AG08396 (cell line): ENCODE results near the gene ARHGAP15.

Experiments used
- DNase-seq: peaks from one replicate; pipeline ENCODE4 v3.0.0; 2012; ENCODE audit warnings: low spot score, mixed read lengths

ARHGAP15 gene

DNA sequence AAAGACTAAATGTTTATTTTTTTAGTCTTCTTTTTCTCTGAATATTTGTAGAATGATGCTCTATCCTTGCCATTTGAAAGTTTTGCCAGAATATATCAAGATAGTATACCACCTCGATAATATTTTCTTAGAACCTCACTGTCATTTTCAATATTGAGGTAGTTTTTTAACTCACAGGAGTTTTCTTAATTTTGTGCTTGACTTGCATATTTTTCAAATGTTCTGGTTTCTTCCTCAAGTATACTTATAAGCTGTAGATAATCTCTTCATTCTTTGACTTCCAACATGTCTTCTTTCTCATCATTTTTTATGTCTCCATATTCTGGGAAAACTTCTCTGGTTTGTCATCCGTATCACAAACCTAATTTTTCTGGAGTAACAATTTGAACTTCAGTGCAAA lies 559.6 kb downstream of the ARHGAP15 start:
- DNase-seq: no peak

DNA sequence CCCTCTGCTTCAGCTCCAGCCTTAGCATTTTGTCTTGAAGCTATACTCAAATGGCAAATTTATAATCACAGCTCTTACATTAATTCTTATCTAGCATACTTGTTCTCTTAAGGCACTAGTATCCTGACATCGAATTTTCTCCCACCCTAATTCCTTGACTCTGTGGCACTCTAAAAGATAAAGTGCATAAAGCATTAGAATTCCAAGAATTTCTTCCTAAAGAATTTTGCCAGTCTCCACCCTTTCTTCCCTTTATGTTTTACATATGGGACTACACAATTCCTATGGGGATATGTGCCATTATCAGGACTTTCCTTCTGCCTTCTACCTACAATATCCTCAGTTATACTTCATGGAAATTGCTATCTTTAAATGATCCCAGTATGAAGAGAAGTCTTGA lies 560.3 kb downstream of the ARHGAP15 start:
- no peak for DNase-seq

DNA sequence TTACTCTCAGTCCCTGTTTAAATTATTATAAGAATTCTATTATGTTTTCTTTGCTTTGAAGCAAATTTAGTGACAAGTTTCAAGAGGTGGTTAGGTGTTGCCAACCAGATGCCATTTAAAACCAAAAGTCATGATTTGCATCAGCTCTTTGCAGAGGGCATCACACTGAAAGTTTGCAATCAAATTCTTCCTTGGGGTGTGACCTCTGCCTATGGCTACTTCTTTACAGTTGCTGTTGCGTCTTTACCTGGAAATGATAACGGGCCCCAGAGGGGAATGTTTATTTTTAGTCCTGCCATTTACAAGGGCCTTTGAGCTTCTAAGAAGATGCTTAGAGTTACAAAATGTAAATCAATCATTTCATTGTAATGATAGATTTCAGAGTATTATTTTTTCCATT lies 561.0 kb downstream of the ARHGAP15 start:
- DNase-seq: no peak

DNA sequence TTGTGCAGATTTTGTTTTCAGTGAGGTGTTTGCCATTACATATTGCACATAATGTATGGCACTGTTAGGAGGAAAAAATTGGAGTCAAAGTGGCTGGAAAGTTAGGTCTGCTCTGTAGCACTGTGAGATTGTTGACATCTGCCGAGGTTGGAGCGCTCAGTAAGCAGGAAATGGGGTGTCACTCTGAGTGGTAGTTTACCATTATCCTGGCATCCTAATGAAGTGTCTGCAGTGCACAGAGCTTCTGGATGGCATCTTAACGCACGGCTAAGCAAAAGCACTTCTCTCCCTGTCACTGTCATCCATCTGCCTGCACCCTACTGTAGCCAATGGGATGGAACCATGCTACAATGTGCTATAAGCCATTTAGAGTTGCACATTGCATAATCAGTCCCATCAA lies 561.9 kb downstream of the ARHGAP15 start:
- no peak for DNase-seq

DNA sequence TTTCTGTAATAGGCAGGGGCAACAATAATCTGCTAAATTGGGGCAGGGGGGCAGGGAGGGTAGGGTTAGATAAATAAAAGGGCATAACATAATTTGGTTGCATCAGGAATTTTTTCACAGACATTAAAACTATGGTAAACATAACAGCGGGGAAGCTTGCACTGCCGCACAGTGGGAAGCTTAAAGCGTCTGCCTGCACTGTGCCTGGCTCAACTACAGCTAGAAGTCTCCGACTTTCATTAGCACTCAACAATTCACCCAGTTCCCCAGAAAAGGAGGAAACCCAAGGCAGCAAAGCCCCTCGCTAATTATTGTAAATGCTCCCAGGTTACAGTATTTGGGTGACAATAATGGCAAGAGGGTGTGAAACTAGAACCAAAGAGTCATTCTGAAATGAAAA lies 562.9 kb downstream of the ARHGAP15 start:
- no peak for DNase-seq

DNA sequence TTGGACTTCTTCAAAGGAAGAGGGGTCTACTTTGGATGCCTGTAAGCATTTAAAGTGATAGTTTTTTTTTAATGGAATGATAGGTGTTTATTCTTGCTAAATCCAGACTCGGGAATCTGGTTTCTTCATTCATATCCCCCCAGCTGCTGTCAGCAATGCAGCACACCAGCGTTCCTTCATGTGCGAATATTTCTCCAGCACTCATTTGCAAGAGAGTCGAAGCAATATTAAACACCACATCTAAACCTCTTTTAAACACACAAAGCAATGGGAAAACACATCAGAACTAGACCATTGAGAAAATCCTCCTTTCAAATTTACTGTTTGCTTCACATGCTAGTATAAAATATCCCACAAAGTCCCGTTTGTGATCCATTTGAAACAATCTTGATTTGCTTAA lies 563.7 kb downstream of the ARHGAP15 start:
- no peak for DNase-seq

DNA sequence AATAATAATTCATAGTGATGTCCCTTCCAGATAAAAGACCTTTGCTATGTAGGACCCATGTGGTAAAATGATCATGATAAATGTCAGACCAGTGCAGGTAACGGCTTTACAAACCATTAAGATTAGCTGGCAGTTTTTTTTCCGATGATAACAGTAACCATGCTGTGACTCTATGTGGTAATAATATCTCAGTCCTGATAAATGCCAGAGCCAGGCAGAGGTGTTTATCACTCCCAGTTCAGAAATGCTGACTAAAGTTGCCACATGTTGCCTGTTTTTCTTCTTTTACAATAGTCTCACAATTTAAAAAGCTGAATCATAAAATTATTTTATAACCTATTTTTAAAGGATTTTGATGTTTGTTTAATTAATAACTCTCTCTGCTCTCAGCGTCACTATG lies 565.1 kb downstream of the ARHGAP15 start:
- no peak for DNase-seq

DNA sequence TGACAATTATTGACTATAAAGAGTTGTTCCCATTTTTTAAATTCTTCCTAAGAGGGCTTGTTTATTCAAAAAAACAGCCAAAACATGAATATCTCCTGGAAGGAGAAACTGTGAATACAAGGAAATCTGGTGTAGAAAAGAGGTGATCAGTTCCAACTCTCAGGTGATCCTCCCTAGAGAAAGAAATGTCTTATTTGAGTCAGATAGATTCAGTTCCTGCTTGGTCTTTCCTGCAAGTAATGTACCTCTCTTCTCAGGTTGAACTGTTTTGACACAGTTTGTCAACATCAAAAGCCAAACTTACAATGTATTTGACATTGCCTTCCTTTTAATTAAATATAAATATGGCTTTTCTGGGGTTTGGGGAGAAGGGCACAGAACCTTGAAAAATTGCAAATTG lies 567.4 kb downstream of the ARHGAP15 start:
- no peak for DNase-seq

DNA sequence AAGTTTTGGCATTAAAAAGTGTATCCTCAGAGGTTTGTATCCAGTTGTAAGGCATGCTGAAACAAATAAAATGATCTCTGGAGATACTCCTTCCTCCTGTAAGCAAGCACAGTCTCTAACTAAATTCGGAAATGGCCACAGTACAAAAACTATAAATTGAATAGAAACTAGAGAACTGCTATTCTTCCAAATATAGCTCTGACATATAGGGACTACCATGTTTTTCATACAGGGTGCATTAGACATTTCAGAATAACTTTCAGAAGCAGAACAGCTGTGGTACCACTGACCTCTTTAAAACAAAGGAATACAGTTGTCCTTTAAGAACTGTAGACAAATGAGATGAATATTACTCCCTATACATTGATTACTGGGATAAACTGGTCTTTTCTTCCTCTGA lies 568.5 kb downstream of the ARHGAP15 start:
- DNase-seq: no peak

DNA sequence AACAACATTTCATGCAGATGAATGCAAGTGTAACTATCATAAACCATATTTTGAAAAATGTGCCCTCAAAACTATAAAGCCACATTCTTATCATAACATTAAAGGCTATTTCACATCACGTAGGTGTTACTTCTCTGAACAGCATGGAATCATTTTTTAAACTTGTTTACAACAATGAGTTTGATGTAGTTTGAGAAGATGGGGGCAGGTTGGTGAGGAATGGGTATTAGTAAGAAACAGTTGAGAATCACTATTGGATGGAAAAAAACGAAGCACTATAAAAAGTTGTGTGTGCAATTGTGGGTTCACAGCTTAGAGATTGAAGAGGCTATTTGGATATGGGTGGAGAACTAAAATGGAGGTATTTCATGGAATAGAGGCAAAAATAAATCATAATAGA lies 569.1 kb downstream of the ARHGAP15 start:
- no peak for DNase-seq

DNA sequence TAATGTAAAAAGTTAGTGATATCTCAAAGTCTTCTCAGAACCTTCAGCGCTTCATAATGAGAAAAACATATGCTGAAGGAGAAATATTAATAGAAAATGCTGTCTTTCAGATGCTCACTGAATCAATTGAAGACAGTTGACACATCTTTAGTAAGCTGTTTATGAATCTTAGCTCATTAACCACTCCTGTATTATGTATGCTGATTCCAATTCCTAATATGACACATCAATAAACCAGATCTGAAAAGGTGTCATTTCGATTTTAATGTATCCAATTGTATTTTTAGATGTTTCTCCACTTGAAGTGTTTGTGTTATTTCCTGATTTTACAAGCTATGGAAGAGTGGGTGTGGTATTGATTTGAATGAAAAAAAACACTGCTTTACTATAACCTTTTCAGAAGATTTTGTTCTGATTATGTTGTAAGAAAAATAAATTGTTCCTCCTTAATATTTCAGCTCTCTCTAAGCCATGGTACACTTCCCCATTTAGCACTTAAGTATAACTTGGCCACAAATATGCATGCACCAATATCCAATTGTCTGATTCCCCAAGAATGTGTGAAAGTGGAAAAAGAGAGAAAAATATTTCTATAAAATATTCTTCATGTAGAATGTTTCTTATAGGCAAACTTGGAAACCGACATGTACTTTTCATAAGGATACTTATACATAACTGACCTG lies 569.8 kb downstream of the ARHGAP15 start:
- no peak for DNase-seq

DNA sequence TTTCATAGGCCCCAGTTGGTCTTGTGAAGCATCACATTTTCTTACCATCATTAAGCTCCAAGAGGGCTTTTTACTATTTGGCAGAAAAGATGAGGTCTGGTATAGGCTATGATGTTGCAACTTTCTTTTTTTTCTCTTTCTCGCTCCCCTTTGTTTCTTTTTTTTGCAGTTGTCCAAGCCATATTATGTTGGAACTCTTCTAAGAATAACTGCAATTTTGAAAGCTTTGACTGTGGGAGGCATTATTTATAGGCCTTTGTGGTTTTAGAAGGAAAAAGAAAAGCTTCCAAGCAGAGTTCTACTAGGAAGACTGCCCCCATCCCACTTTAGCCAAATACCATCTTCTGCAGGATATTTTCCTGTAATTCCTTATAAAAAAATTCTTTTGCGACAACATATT lies 571.6 kb downstream of the ARHGAP15 start:
- DNase-seq: no peak

DNA sequence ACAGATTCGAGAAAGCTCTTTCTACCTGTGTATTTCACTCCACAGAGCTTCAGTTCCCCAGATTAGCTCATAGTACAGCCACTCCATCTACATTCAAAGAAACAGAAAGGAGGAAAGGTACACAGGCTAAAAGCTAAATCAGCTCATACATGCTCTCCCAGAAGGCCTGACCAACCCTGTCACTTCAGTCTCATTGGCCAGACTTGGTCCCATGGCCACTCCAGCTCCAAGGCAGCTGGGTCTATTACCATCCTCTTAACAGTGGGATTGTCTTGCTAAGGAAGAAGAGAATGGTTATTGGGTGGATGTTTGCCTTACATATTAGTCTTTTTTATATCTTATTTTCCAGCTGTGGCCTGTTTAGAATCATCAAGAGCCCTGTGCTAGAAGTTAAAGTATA lies 572.6 kb downstream of the ARHGAP15 start:
- DNase-seq: no peak

DNA sequence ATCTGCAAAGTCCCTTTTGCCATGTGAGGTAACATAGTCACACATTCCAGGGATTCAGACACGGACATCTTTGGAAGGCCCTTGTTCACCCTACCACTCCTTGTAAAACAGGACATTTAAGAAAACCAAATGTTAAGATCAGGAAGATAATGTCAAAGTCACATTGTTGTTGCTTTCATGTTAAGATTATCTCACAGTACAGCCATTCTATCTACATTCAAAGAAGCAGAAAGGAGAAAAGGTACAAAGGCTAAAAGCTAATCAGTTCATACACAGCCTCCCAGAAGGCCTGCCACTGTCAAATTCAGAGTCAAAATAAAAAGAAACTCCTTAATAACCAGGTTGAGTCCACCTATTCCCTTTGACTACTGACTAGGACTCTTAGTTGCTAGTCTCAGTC lies 573.7 kb downstream of the ARHGAP15 start:
- no peak for DNase-seq

DNA sequence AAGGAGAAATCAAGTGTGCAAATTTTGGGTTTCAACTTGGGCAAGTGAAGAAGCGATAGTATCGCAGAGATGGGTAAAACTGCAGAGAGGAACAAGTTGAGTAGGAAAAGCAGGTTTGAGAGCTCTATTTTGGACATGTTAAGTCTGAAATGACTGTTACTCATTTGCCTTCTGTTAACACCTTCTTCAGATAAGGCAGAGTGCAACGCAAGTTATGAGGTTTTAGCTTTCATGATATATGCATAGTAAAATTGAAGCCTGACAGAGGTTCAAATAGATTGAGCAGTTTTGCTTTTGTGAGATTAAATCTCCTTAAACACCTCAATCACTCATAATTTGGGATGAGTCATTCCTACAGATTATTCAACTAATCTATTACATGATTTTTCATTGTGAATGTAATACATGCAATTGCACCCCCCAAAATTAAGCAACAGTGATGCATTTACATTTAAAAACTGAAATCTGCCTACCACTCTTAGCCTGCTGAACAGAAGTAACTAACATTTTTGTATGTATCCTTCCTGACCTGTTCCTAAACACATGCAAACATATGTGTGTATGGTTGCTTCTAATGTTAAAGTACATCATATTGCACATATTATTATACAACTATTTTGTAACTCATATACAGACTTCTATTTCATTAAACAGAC lies 575.4 kb downstream of the ARHGAP15 start:
- DNase-seq: no peak

DNA sequence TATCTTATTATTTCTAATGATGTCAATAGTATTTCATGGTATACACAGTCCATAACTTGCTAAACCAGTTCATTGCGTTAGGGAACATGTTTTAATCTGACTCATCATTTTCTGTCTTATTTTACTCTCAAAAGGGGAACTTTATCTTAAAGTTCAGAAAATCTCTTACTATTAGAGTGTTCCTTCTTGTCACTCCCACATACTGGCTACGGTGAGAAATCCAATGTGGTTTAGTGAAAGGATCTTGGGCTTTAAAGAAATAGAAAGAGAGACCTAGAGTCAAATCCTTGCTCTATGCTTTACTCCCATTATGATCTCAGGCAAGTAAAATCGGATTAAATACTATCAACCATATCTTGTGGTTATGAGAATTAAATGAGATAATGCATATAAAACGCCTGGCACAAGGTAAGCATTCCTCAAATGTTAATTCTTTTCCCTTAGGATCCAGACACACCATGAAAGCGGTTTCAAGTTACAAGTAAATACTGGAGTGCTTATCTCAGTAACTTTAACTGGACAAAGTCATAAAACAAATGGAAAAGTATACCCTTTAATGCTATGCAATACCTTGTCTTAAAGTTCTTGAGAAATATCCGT lies 576.0 kb downstream of the ARHGAP15 start:
- DNase-seq: no peak

DNA sequence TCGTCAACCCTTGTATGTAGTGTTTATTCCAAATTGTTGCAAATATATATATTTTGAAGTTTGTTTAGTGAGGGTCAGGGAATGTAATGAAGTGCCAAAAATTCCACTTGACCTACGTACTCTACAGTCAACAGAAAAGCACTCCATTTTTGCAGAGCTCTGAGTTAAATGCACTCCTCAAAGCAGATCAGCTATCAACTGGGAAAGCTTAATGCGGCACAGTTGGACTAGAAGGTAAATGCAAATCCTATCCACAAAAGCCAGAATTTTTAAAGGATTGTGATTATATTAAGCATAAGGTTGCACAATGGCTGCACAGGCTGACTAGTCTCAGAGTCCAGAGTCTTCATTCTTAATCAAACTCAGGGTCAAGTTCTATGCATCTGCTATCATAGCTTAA lies 577.1 kb downstream of the ARHGAP15 start:
- DNase-seq: peak; percentile 12

DNA sequence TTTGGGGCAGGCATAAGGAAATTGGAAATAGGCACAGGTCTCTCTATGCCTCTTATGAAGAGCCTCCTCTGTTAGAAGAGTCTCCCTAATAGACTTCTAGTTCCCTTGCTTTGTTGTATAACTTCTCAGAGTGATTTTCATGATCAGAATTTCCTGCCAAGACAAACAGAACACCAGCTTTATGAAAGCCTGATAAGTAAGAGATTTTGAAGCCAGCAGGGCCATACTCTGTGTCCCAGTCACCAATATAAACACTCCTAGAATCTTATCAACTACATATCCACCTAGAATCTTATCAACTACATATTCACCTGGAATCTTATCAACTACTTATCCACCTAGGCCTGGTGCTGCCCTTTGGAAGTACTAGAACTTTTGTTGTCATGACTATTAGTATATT lies 579.5 kb downstream of the ARHGAP15 start:
- no peak for DNase-seq

DNA sequence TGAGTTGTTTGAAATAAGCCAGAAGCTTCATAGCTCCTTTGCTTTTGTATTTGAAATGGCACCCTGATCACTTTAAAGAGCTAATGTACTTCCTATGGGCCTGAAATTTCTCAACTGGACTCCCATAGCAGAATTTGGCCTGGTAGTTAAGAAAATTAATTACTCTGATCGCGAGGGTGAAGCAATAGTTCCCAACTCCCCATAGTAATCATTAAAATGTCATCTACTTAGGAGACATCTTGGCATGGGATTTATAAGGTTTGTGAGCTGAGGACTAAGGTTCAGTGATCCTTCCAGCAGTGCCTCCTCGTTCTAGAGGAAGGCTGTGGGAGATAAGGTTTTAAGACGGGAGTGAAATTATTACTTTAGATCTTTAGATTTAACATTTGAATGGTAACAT lies 581.0 kb downstream of the ARHGAP15 start:
- DNase-seq: no peak

DNA sequence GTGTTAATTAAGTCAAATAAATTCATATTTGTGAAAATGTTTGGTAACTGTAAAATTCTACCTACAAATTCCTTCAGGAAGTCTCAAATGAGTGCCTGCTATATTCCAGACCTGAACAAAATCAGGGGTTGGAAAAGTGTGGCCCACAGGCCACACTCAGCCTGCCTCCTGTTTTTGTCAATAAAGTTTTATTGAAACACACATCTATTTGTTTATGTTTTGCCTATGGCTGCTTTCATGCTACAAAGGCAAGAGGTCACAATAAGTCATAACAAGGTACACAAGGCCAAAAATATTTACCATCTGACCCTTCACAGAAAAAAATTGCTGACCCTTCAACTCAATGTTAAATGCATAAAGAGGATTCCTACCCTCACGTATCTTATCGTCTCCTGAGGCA lies 581.7 kb downstream of the ARHGAP15 start:
- DNase-seq: no peak

DNA sequence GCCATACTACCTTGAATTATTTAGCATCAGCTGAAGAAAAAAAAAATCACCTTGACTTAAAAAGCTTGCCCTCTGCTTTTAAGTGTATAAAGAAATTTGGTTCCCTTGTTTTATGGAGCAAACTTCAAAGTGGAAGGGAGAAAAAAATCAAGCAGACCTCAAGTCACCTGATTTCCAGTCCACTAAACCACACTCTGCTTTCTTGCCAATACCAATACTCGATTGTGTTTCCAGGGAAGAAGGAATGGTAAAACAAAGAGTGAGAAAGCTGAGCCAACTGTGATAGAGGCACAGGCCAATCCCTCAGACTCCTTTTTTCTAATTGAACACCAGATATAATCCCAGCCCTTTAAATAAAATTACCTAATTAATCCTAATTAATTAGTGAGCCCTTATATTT lies 587.3 kb downstream of the ARHGAP15 start:
- DNase-seq: no peak

DNA sequence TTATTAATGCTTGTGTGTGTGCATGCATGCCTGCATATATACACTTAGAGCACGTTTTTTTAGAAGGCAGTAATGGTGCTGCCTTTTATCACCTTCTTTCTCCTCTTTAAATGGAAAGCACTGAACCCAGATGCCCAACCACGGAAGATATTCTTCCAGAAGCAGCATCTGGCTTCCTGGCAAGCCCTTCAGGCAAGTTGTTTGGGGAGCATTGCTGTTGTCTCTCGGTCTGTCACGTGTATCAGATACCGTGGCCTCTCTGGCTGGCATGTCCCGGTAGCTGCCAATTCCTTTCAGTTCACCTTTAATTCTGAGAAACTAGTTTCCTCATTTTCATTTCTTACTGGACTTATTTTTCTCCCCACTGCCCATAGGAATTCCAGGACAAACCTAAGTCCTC lies 587.8 kb downstream of the ARHGAP15 start:
- DNase-seq: peak; percentile 10

DNA sequence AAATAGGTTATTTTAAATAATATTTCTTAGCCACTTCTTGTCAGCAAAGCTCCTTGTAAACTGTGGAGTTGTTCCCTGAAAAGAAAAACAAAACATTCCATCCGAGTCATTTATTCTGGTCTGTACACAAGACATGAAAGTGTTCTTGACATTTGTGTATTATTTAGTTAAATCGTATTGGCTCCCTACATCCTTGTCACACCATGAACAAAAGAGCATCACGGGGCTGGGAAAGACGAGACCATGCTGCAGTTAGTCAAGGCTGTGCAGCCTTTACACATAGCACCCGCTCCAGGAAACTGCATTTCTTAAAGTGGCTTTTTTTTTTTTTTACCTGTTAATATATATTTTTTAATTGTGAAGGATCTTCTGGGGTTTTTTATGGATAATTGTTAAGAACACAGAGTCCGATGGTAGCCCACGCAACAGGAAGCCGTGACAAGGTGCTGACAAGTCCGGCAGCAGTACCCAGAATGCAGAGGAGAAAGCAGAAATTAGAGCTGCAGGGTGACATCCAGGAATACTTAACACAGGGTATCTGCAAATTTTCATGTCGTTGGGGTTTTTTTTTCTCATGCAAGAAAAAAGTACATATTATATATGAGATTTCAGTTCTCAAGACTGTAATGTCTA lies 588.4 kb downstream of the ARHGAP15 start:
- peak; percentile 22 for DNase-seq
